Measurements from ENCODE around the gene MIF. TPM values are rescaled to one million over a fixed set of nuclear protein-coding genes. Genes with fewer than 3 reads are reported as not detected.
"Not testable (repeated sequence)": the region's sequence is repeated elsewhere in the genome, so short reads cannot be mapped to it uniquely, and the experiment has no call there.

Gene MIF
- total RNA-seq, 1 donor from 2014 or later, result 581 TPM

GRCh38 chr22:23939017-23939357 lies 44.8 kb downstream of the MIF start:
- Mint-ChIP-seq H3K27ac (ENCODE audit: unreplicated experiment) (no peak overlapping the region), H3K36me3 (ENCODE audit: unreplicated experiment) (no peaks in the 10 kb centered on the region), H3K4me3 (ENCODE audit: unreplicated experiment) (no peak overlapping the region), H3K9me3 (ENCODE audit: unreplicated experiment) (no peaks in the 10 kb centered on the region), H3K27me3 (ENCODE audit: unreplicated experiment) (no peaks in the 10 kb centered on the region), H3K4me1 (ENCODE audit: low read depth, unreplicated experiment) (no peaks in the 10 kb centered on the region)
- no peak for TF ChIP-seq CTCF (IDR thresholded peaks at IDR 0.05; ENCODE audit: partially characterized antibody, unreplicated experiment)
- no peak for DNase-seq

- H3K36me3 Mint-ChIP-seq (ENCODE audit: unreplicated experiment); H3K27me3 Mint-ChIP-seq (ENCODE audit: unreplicated experiment); H3K4me3 Mint-ChIP-seq (ENCODE audit: unreplicated experiment); DNase-seq; H3K4me1 Mint-ChIP-seq (ENCODE audit: low read depth, unreplicated experiment); H3K9me3 Mint-ChIP-seq (ENCODE audit: unreplicated experiment); H3K27ac Mint-ChIP-seq (ENCODE audit: unreplicated experiment): not testable (repeated sequence)
These were observed 46.0 kb downstream of the MIF start for GRCh38 chr22:23940166-23940565.

Other genes with a start within 250 kb of the MIF start
- not detected for gene RGL4, start 203.4 kb upstream of the MIF start, total RNA-seq (ENCODE audit: unreplicated experiment)
- gene ZNF70, start 143.3 kb upstream of the MIF start, total RNA-seq (ENCODE audit: unreplicated experiment), result 9.0 TPM
- not detected for gene VPREB3, start 140.0 kb upstream of the MIF start, total RNA-seq (ENCODE audit: unreplicated experiment)
- not detected for gene C22orf15, start 131.4 kb upstream of the MIF start, total RNA-seq (ENCODE audit: unreplicated experiment)
- 35.9 TPM for gene CHCHD10, start 126.4 kb upstream of the MIF start, total RNA-seq (ENCODE audit: unreplicated experiment)
- gene MMP11, start 121.5 kb upstream of the MIF start, total RNA-seq (ENCODE audit: unreplicated experiment), result 28.8 TPM
- 227 TPM for gene SMARCB1, start 107.4 kb upstream of the MIF start, total RNA-seq (ENCODE audit: unreplicated experiment)
- gene DERL3, start 55.4 kb upstream of the MIF start, total RNA-seq (ENCODE audit: unreplicated experiment), result 1.2 TPM
- gene SLC2A11, start 36.5 kb upstream of the MIF start, total RNA-seq (ENCODE audit: unreplicated experiment), result 52.4 TPM
- gene GSTT2B, start 66.8 kb downstream of the MIF start, total RNA-seq (ENCODE audit: unreplicated experiment), result 11.9 TPM
- gene DDTL, start 72.5 kb downstream of the MIF start, total RNA-seq (ENCODE audit: unreplicated experiment), result 0.96 TPM
- 95.9 TPM for gene DDT, start 80.1 kb downstream of the MIF start, total RNA-seq (ENCODE audit: unreplicated experiment)
- 0.76 TPM for gene GSTT2, start 85.8 kb downstream of the MIF start, total RNA-seq (ENCODE audit: unreplicated experiment)
- not detected for gene GSTT4, start 111.1 kb downstream of the MIF start, total RNA-seq (ENCODE audit: unreplicated experiment)
- gene CABIN1, start 116.9 kb downstream of the MIF start, total RNA-seq (ENCODE audit: unreplicated experiment), result 72.5 TPM